ENCODE results near the gene SOX8.

SOX8 gene

DNA sequence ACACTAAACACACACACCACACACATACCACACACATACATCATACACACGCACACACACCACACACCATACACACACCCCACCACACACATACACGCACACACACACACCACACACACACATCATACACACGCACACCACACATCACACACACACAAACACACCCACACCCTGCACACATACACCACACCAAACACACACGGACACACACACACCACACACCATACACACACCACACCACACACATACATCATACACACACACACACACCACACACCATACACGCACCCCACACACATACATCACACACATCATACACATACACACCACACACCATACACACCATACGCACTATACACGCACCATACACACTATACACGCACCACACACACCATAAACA is 3.7 kb upstream of the SOX8 start:
- Histone ChIP-seq H3K36me3 (ENCODE audit: insufficient read depth, low read length) (no peaks in the 10 kb centered on the region), H2AFZ (ENCODE audit: low read length) (no peak overlapping the region), H3F3A (ENCODE audit: insufficient read depth, low read length) (no peaks in the 10 kb centered on the region), H3K4me1 (ENCODE audit: insufficient read depth, low read length, severe bottlenecking) (peaks cover 13% of the 10 kb centered on the region), H4K20me1 (ENCODE audit: insufficient read depth, low read length) (no peaks in the 10 kb centered on the region), H3K9ac (ENCODE audit: low read length) (no peak overlapping the region), H3K9me3 (ENCODE audit: low read length) (no peaks in the 10 kb centered on the region), H3K27ac (ENCODE audit: low read depth, low read length, poor library complexity, severe bottlenecking) (no peak overlapping the region), H3K4me2 (ENCODE audit: low read length) (no peak overlapping the region), H3K79me2 (ENCODE audit: insufficient read depth, low read length) (no peaks in the 10 kb centered on the region), H3K4me3 (ENCODE audit: low read depth, low read length, poor library complexity, severe bottlenecking) (no peak overlapping the region), H3K9me2 (ENCODE audit: low read depth, low read length) (no peaks in the 10 kb centered on the region), H3K27me3 (ENCODE audit: insufficient read depth, low read length) (0 out of 2 replicates have a peak, but pooled peaks cover 4% of the 10 kb centered on the region)
- TF ChIP-seq EZH2 (IDR thresholded peaks at IDR 0.05; ENCODE audit: borderline replicate concordance, low read length), result no peak
- TF ChIP-seq, protein P1, sequence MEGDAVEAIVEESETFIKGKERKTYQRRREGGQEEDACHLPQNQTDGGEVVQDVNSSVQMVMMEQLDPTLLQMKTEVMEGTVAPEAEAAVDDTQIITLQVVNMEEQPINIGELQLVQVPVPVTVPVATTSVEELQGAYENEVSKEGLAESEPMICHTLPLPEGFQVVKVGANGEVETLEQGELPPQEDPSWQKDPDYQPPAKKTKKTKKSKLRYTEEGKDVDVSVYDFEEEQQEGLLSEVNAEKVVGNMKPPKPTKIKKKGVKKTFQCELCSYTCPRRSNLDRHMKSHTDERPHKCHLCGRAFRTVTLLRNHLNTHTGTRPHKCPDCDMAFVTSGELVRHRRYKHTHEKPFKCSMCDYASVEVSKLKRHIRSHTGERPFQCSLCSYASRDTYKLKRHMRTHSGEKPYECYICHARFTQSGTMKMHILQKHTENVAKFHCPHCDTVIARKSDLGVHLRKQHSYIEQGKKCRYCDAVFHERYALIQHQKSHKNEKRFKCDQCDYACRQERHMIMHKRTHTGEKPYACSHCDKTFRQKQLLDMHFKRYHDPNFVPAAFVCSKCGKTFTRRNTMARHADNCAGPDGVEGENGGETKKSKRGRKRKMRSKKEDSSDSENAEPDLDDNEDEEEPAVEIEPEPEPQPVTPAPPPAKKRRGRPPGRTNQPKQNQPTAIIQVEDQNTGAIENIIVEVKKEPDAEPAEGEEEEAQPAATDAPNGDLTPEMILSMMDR (IDR thresholded peaks at IDR 0.05; ENCODE audit: low read length), result no peak

DNA sequence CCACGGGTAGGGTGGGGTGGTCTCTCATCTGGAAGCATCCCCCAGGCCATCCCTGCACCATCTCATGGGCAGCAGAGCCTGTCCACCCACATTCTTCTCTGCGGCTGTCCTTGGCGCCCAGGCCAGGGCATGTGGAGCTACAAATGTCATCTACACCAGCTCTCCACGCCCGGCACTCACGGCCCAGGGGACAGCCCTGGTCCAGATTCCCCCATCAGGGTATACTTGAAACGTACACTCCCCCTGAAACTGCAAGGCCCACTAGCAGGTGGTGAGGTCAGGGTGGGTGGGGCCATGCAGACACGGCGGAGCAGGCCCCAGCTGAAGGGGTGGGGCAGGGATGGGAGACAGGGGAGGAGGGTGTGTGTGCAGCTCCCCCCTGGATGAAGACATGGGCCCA is 3.2 kb upstream of the SOX8 start:
- H3K9me3 ChIP-seq (ENCODE audit: low read length), result no peaks in the 10 kb centered on the region
- H2AFZ ChIP-seq (ENCODE audit: low read length), result no peak overlapping the region
- no peaks in the 10 kb centered on the region for H3F3A ChIP-seq (ENCODE audit: insufficient read depth, low read length)
- no peak overlapping the region for H3K4me2 ChIP-seq (ENCODE audit: low read length)
- H3K27me3 ChIP-seq (ENCODE audit: insufficient read depth, low read length), result 0 out of 2 replicates have a peak, but pooled peaks cover 4% of the 10 kb centered on the region
- no peak for TF ChIP-seq EZH2 (IDR thresholded peaks at IDR 0.05; ENCODE audit: borderline replicate concordance, low read length)
- TF ChIP-seq, protein P1 (IDR thresholded peaks at IDR 0.05; ENCODE audit: low read length), result no peak
- H3K9me2 ChIP-seq (ENCODE audit: low read depth, low read length), result no peaks in the 10 kb centered on the region
- H3K4me3 ChIP-seq (ENCODE audit: low read depth, low read length, poor library complexity, severe bottlenecking), result no peak overlapping the region
- no peak overlapping the region for H3K27ac ChIP-seq (ENCODE audit: low read depth, low read length, poor library complexity, severe bottlenecking)
- no peaks in the 10 kb centered on the region for H3K36me3 ChIP-seq (ENCODE audit: insufficient read depth, low read length)
- no peak overlapping the region for H3K9ac ChIP-seq (ENCODE audit: low read length)
- H3K4me1 ChIP-seq (ENCODE audit: insufficient read depth, low read length, severe bottlenecking), result peaks cover 12% of the 10 kb centered on the region
- no peaks in the 10 kb centered on the region for H3K79me2 ChIP-seq (ENCODE audit: insufficient read depth, low read length)
- H4K20me1 ChIP-seq (ENCODE audit: insufficient read depth, low read length), result no peaks in the 10 kb centered on the region

DNA sequence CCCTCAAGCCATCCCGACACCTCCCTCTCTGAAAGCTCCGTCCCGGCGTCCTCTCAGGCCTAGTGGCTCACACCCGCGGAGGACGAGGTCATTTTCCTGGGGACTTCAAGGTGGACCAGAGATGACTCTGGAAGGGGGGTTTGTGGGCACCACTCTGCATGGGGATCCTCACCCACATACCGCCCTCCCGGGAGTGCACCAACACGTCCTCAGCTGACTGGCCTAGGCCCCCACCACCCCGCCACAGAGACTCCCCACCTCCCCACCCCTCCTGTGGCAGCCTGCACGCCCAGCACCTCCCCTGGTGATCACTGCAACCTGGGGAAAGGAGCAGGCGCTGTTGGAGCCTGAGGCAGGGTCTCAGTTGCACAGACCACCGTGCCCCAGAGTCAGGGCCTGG is 2.4 kb upstream of the SOX8 start:
- peaks cover 5% of the 10 kb centered on the region for H3K4me1 ChIP-seq (ENCODE audit: insufficient read depth, low read length, severe bottlenecking)
- no peaks in the 10 kb centered on the region for H3F3A ChIP-seq (ENCODE audit: insufficient read depth, low read length)
- no peak overlapping the region for H3K9ac ChIP-seq (ENCODE audit: low read length)
- H3K4me2 ChIP-seq (ENCODE audit: low read length), result no peak overlapping the region
- no peak overlapping the region for H3K4me3 ChIP-seq (ENCODE audit: low read depth, low read length, poor library complexity, severe bottlenecking)
- no peak overlapping the region for H2AFZ ChIP-seq (ENCODE audit: low read length)
- H3K9me2 ChIP-seq (ENCODE audit: low read depth, low read length), result no peaks in the 10 kb centered on the region
- no peaks in the 10 kb centered on the region for H3K9me3 ChIP-seq (ENCODE audit: low read length)
- no peak overlapping the region for H3K27ac ChIP-seq (ENCODE audit: low read depth, low read length, poor library complexity, severe bottlenecking)
- no peaks in the 10 kb centered on the region for H3K79me2 ChIP-seq (ENCODE audit: insufficient read depth, low read length)
- H3K36me3 ChIP-seq (ENCODE audit: insufficient read depth, low read length), result no peaks in the 10 kb centered on the region
- H3K27me3 ChIP-seq (ENCODE audit: insufficient read depth, low read length), result 0 out of 2 replicates have a peak, but pooled peaks cover 4% of the 10 kb centered on the region
- no peaks in the 10 kb centered on the region for H4K20me1 ChIP-seq (ENCODE audit: insufficient read depth, low read length)
- TF ChIP-seq, protein P1 (IDR thresholded peaks at IDR 0.05; ENCODE audit: low read length), result no peak
